Kidney tubule cell (primary cell): ENCODE results near the gene SASH1.
"Not testable (repeated sequence)": the region's sequence is repeated elsewhere in the genome, so short reads cannot be mapped to it uniquely, and the experiment has no call there.

Source experiments
- DNase-seq: peaks from one replicate; pipeline ENCODE4 v3.0.0-alpha.2; 2018; ENCODE audit warnings: low spot score

SASH1 gene

GRCh38 chr6:148550569-148550968, 207.9 kb downstream of the SASH1 start:
- DNase-seq = no peak

- DNase-seq = no peak
Observed at GRCh38 chr6:148551226-148551625, 208.6 kb downstream of the SASH1 start.

GRCh38 chr6:148556410-148556809, 213.8 kb downstream of the SASH1 start:
- no peak for DNase-seq

- DNase-seq = no peak
Observed at GRCh38 chr6:148557796-148558321, 215.2 kb downstream of the SASH1 start.

- DNase-seq = peak; percentile 79
Observed at GRCh38 chr6:148559848-148560433, 217.3 kb downstream of the SASH1 start.

- DNase-seq = no peak
Observed at GRCh38 chr6:148561629-148562028, 219.0 kb downstream of the SASH1 start.

GRCh38 chr6:148563066-148563465, 220.4 kb downstream of the SASH1 start:
- no peak for DNase-seq

- DNase-seq = no peak
Observed at GRCh38 chr6:148564494-148565035, 221.9 kb downstream of the SASH1 start.

- no peak for DNase-seq
Observed at GRCh38 chr6:148565321-148565926, 222.8 kb downstream of the SASH1 start.

- peak; percentile 89 for DNase-seq
Observed at GRCh38 chr6:148565930-148566663, 223.5 kb downstream of the SASH1 start.

GRCh38 chr6:148566664-148567350, 224.2 kb downstream of the SASH1 start:
- DNase-seq = no peak

GRCh38 chr6:148570456-148570855, 227.8 kb downstream of the SASH1 start:
- peak; percentile 13 for DNase-seq

- no peak for DNase-seq
Observed at GRCh38 chr6:148572676-148573335, 230.2 kb downstream of the SASH1 start.

- DNase-seq = no peak
Observed at GRCh38 chr6:148573922-148574321, 231.3 kb downstream of the SASH1 start.

GRCh38 chr6:148577687-148578488, 235.2 kb downstream of the SASH1 start:
- DNase-seq = peak; percentile 82

GRCh38 chr6:148578489-148578814, 235.8 kb downstream of the SASH1 start:
- DNase-seq = no peak

GRCh38 chr6:148578837-148579565, 236.4 kb downstream of the SASH1 start:
- DNase-seq = no peak

GRCh38 chr6:148580442-148580841, 237.8 kb downstream of the SASH1 start:
- DNase-seq = peak; percentile 54

- no peak for DNase-seq
Observed at GRCh38 chr6:148583631-148584030, 241.0 kb downstream of the SASH1 start.

- not testable (repeated sequence) for DNase-seq
Observed at GRCh38 chr6:148585641-148586040, 243.0 kb downstream of the SASH1 start.
